ENCODE results near the gene MEGF10. TPM values are rescaled to one million over a fixed set of nuclear protein-coding genes. Genes with fewer than 3 reads are reported as not detected.

MEGF10 gene
- polyA plus RNA-seq, 3 donors = not detected

DNA sequence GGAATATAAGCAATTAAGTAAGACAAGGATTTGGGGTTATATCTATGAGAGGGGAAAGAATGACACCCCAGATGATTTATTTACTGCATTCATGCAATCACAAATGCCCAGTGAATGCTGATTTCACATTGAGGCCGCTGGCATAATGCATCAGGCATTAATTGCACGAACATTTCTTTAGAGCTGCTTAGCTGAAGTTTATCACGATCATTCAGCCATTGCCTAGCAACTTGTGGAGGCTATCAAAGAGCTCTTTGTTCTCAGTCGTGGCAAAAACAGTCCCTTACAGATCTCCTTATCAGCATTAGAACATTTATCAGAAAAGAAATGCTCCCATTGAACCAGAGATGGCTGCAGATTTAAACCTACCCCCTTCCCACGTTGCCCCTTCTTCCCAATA lies 138.2 kb downstream of the MEGF10 start:
- no peak overlapping the region for H3K27ac ChIP-seq (ENCODE audit: low read depth in 1 of 2, low read length in 2 of 2)
- TF ChIP-seq, protein P1, sequence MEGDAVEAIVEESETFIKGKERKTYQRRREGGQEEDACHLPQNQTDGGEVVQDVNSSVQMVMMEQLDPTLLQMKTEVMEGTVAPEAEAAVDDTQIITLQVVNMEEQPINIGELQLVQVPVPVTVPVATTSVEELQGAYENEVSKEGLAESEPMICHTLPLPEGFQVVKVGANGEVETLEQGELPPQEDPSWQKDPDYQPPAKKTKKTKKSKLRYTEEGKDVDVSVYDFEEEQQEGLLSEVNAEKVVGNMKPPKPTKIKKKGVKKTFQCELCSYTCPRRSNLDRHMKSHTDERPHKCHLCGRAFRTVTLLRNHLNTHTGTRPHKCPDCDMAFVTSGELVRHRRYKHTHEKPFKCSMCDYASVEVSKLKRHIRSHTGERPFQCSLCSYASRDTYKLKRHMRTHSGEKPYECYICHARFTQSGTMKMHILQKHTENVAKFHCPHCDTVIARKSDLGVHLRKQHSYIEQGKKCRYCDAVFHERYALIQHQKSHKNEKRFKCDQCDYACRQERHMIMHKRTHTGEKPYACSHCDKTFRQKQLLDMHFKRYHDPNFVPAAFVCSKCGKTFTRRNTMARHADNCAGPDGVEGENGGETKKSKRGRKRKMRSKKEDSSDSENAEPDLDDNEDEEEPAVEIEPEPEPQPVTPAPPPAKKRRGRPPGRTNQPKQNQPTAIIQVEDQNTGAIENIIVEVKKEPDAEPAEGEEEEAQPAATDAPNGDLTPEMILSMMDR (IDR thresholded peaks at IDR 0.05) = no peak
- no peaks in the 10 kb centered on the region for H3K4me1 ChIP-seq (ENCODE audit: control insufficient read depth in 1 of 2, insufficient read depth in 2 of 2, low read length in 2 of 2)
- no peak overlapping the region for H3K4me2 ChIP-seq (replicated peaks; ENCODE audit: extremely low read depth, low read length, poor library complexity, severe bottlenecking)
- no peak overlapping the region for H2AFZ ChIP-seq (ENCODE audit: insufficient read depth, low read depth, low read length, poor library complexity, severe bottlenecking)
- no peak overlapping the region for H3K4me3 Mint-ChIP-seq
- no peaks in the 10 kb centered on the region for H3K36me3 ChIP-seq (replicated peaks in 1 of 2; ENCODE audit: control insufficient read depth in 1 of 2, insufficient read depth in 2 of 2, low read length in 2 of 2)
- H4K20me1 ChIP-seq (ENCODE audit: insufficient read depth, low read length) = no peaks in the 10 kb centered on the region
- H3K27me3 ChIP-seq (ENCODE audit: control insufficient read depth in 2 of 2, insufficient read depth in 2 of 2, low read length in 2 of 2) = no peaks in the 10 kb centered on the region
- H3K4me3 ChIP-seq (replicated peaks in 1 of 3; ENCODE audit: low read depth in 2 of 3, low read length in 3 of 3) = no peak overlapping the region
- H3K9me3 ChIP-seq (replicated peaks in 1 of 2; ENCODE audit: control insufficient read depth in 1 of 2, insufficient read depth in 1 of 2, low read length in 2 of 2) = no peaks in the 10 kb centered on the region
- WGBS (ENCODE audit: insufficient coverage) = 86% methylated on average over 4 of the region's 5 CpGs
- H3K36me3 Mint-ChIP-seq = no peaks in the 10 kb centered on the region
- no peak overlapping the region for H3K9ac ChIP-seq (ENCODE audit: insufficient read depth, low read length, poor library complexity, severe bottlenecking)
- intact Hi-C loops (cut with micrococcal nuclease) = no loop called here
- H3K27me3 Mint-ChIP-seq (ENCODE audit: low read depth in 3 of 3) = no peaks in the 10 kb centered on the region
- peaks cover 2% of the 10 kb centered on the region for H3K4me1 Mint-ChIP-seq
- no peak for DNase-seq
- H3K79me2 ChIP-seq (ENCODE audit: insufficient read depth, low read length) = no peaks in the 10 kb centered on the region
- H3K9me3 Mint-ChIP-seq = no peaks in the 10 kb centered on the region
- H3K27ac Mint-ChIP-seq = no peak overlapping the region

DNA sequence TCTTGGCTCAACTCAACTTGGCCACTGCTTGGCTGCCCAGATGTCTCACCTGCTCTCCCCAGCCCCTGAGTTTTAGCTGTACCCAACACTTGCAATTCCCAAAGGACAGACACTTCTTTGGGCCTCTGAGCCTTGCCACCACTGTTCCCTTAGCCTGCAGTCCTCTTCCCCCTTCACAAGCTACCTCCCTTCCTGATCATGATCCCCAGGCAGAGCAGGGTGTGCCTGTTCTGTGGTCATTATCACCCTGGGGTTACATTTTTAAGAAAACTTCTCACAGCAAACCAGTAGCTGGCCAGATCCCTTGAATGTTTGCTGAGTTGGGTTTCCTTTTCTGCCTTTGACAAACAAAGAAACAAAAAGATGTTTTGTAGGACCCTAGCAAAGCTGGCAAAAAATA lies 139.3 kb downstream of the MEGF10 start:
- DNase-seq = no peak
- Histone ChIP-seq H3K27me3 (ENCODE audit: control insufficient read depth in 2 of 2, insufficient read depth in 2 of 2, low read length in 2 of 2) (no peaks in the 10 kb centered on the region), H3K4me2 (replicated peaks; ENCODE audit: extremely low read depth, low read length, poor library complexity, severe bottlenecking) (no peak overlapping the region), H3K4me1 (ENCODE audit: control insufficient read depth in 1 of 2, insufficient read depth in 2 of 2, low read length in 2 of 2) (no peaks in the 10 kb centered on the region), H3K36me3 (replicated peaks in 1 of 2; ENCODE audit: control insufficient read depth in 1 of 2, insufficient read depth in 2 of 2, low read length in 2 of 2) (no peaks in the 10 kb centered on the region), H3K9ac (ENCODE audit: insufficient read depth, low read length, poor library complexity, severe bottlenecking) (no peak overlapping the region), H3K9me3 (replicated peaks in 1 of 2; ENCODE audit: control insufficient read depth in 1 of 2, insufficient read depth in 1 of 2, low read length in 2 of 2) (no peaks in the 10 kb centered on the region), H3K4me3 (replicated peaks in 1 of 3; ENCODE audit: low read depth in 2 of 3, low read length in 3 of 3) (no peak overlapping the region), H2AFZ (ENCODE audit: insufficient read depth, low read depth, low read length, poor library complexity, severe bottlenecking) (no peak overlapping the region), H3K79me2 (ENCODE audit: insufficient read depth, low read length) (no peaks in the 10 kb centered on the region), H3K27ac (ENCODE audit: low read depth in 1 of 2, low read length in 2 of 2) (no peak overlapping the region), H4K20me1 (ENCODE audit: insufficient read depth, low read length) (no peaks in the 10 kb centered on the region)
- H3K4me1 Mint-ChIP-seq = peaks cover 2% of the 10 kb centered on the region
- H3K4me3 Mint-ChIP-seq = no peak overlapping the region
- no peak overlapping the region for H3K27ac Mint-ChIP-seq
- H3K36me3 Mint-ChIP-seq = no peaks in the 10 kb centered on the region
- TF ChIP-seq, protein P1 (IDR thresholded peaks at IDR 0.05) = no peak
- intact Hi-C loops (cut with micrococcal nuclease) = no loop called here
- no peaks in the 10 kb centered on the region for H3K27me3 Mint-ChIP-seq (ENCODE audit: low read depth in 3 of 3)
- H3K9me3 Mint-ChIP-seq = no peaks in the 10 kb centered on the region
